Panc1 (cell line): ENCODE data around the gene ITIH5. TPM values are rescaled to one million over a fixed set of nuclear protein-coding genes. Genes with fewer than 3 reads are reported as not detected.

Experiments
- ATAC-seq: fragments of 200-7000 bp; cut with Tn5 transposase; 2 replicates; pipeline ENCODE4 v1.9.1; 2020; ENCODE audit warnings: mild to moderate bottlenecking, moderate library complexity
- BruUV-seq: library from RNA; stranded (reverse); fragments of 400-500 nt; replicated peaks from 2 replicates; lab custom pipeline; 2021; lab: Mats Ljungman, UMichigan
- CTCF ChIA-PET: fragments of 300-600 bp; sonication (Branson Sonifier 250); formaldehyde crosslinking; loops from one replicate; lab custom pipeline; 2022; ENCODE audit warnings: antibody characterized with exemption; lab: Charles Lee
- POLR2A ChIA-PET: fragments of 300-600 bp; sonication (Branson Sonifier 250); formaldehyde crosslinking; loops from one replicate; lab custom pipeline; 2022; ENCODE audit warnings: antibody characterized with exemption; lab: Charles Lee
- DNase-seq: peaks from one replicate; pipeline ENCODE4 v3.0.0-alpha.2; 2010; ENCODE audit warnings: low read depth, low spot score
- H3K27ac ChIP-seq: 2 replicates; pipeline ENCODE4 v1.5.1; 2011; ENCODE audit warnings: mild to moderate bottlenecking, low read length, inconsistent platforms
- H3K27me3 ChIP-seq: fragments of 200-500 bp; sonication (Bioruptor generic); 2 replicates; pipeline ENCODE4 v1.6.0; 2014; ENCODE audit warnings: low read length, inconsistent platforms; ENCODE audit not compliant: control insufficient read depth, insufficient read depth
- H3K36me3 ChIP-seq: fragments of 200-500 bp; sonication (Bioruptor generic); 2 replicates; pipeline ENCODE4 v1.5.1; 2014; ENCODE audit warnings: inconsistent platforms, mild to moderate bottlenecking, low read length, moderate library complexity; ENCODE audit not compliant: control insufficient read depth, insufficient read depth
- H3K4me1 ChIP-seq: 2 replicates; pipeline ENCODE4 v1.5.1; 2011; ENCODE audit warnings: inconsistent platforms, mild to moderate bottlenecking, low read length, moderate library complexity; ENCODE audit not compliant: control insufficient read depth, insufficient read depth
- H3K4me3 ChIP-seq, 2 experiments: 2 replicates each; pipeline ENCODE4 v1.5.1; 2011 to 2012; ENCODE audit warnings: low read depth in 2 of 2, low read length in 2 of 2, mild to moderate bottlenecking in 2 of 2, inconsistent platforms in 1 of 2, moderate library complexity in 1 of 2
- H3K9me3 ChIP-seq: fragments of 200-500 bp; sonication (Bioruptor generic); 2 replicates; pipeline ENCODE4 v1.5.1; 2014; ENCODE audit warnings: low read depth, mild to moderate bottlenecking, inconsistent platforms, low read length, moderate library complexity; ENCODE audit not compliant: control insufficient read depth, insufficient read depth
- POLR2AphosphoS5 ChIP-seq: IDR thresholded peaks from 2 replicates; pipeline ENCODE4 v1.6.1; 2012; ENCODE audit warnings: mild to moderate bottlenecking, low read depth, low read length, moderate library complexity
- REST ChIP-seq, 2 experiments: IDR thresholded peaks; 2 replicates each; pipeline ENCODE4 v1.6.1; 2011 to 2012; ENCODE audit warnings: low read depth in 2 of 2, control low read depth in 1 of 2, low read length in 1 of 2, mild to moderate bottlenecking in 1 of 2, moderate library complexity in 1 of 2; ENCODE audit not compliant: insufficient read depth in 1 of 2
- SIN3A ChIP-seq: IDR thresholded peaks from 2 replicates; pipeline ENCODE4 v1.6.1; 2012; ENCODE audit warnings: low read depth, mild to moderate bottlenecking, low read length, moderate library complexity, borderline replicate concordance; ENCODE audit not compliant: insufficient read depth
- TCF7L2 ChIP-seq: IDR thresholded peaks from 2 replicates; pipeline ENCODE4 v1.6.1; 2011; ENCODE audit warnings: mild to moderate bottlenecking, low read depth, low read length, inconsistent platforms
- in situ Hi-C: cut with HindIII; loops from 2 replicates; pipeline ENCODE4 v1.10.0; 2016; ENCODE audit warnings: low sequenced_read_pairs, low pct_unique_long_range_greater_than_20kb
- intact Hi-C: fragments of 100-400 bp; cut with micrococcal nuclease; formaldehyde crosslinking; loops from one replicate; pipeline ENCODE4 v1.10.0; 2022; ENCODE audit not compliant: unreplicated experiment
- total RNA-seq: library from RNA; stranded (reverse); gene quantifications from one replicate; pipeline ENCODE4 v1.2.1, GENCODE V29; 2021; ENCODE audit not compliant: unreplicated experiment
- TF ChIP-seq, protein P1 (sequence below): fragments of 450-650 bp; IDR thresholded peaks from 2 replicates; pipeline ENCODE4 v1.5.1; 2017; ENCODE audit warnings: mild to moderate bottlenecking

Gene ITIH5
- total RNA-seq, 1 experiment from 2014 or later: not detected

DNA sequence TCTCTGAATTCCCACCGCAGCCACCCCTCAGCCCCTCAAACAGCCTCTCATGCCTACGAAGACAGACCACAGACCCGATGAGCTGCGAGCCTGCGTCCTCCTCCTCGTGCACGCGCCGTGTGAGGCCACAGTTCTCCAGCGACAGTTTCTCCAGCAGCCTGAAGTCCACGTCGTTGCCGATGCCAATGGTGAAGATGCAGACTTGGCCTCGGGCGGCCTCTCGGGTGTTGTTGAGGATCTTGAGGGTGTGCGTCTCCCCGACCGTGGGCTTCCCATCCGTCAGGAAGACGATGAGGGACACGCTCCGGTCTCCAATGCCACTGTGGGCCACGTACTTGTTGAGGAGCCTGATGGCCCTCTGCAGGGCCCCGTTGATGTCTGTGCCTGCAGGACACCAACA lies 87.1 kb downstream of the ITIH5 start:
- BruUV-seq: no TSS peak
- H3K4me1 ChIP-seq: no peaks in the 10 kb centered on the region
- TF ChIP-seq, protein P1, sequence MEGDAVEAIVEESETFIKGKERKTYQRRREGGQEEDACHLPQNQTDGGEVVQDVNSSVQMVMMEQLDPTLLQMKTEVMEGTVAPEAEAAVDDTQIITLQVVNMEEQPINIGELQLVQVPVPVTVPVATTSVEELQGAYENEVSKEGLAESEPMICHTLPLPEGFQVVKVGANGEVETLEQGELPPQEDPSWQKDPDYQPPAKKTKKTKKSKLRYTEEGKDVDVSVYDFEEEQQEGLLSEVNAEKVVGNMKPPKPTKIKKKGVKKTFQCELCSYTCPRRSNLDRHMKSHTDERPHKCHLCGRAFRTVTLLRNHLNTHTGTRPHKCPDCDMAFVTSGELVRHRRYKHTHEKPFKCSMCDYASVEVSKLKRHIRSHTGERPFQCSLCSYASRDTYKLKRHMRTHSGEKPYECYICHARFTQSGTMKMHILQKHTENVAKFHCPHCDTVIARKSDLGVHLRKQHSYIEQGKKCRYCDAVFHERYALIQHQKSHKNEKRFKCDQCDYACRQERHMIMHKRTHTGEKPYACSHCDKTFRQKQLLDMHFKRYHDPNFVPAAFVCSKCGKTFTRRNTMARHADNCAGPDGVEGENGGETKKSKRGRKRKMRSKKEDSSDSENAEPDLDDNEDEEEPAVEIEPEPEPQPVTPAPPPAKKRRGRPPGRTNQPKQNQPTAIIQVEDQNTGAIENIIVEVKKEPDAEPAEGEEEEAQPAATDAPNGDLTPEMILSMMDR: no peak
- TF ChIP-seq REST (IDR thresholded peaks at IDR 0.05; ENCODE audit: insufficient read depth in 1 of 2, low read depth in 2 of 2, low read length in 1 of 2) (no peak), POLR2AphosphoS5 (no peak), SIN3A (no peak), TCF7L2 (no peak)
- H3K4me3 ChIP-seq: no peak overlapping the region
- intact Hi-C loops (no loop called here), in situ Hi-C loops (no loop called here)
- H3K27me3 ChIP-seq: no peaks in the 10 kb centered on the region
- H3K27ac ChIP-seq: no peak overlapping the region
- POLR2A ChIA-PET: no interaction called here
- no peaks in the 10 kb centered on the region for H3K36me3 ChIP-seq
- H3K9me3 ChIP-seq: no peaks in the 10 kb centered on the region
- DNase-seq: no peak
- CTCF ChIA-PET: no interaction called here
- ATAC-seq: no peak

- Histone ChIP-seq H3K27me3 (no peaks in the 10 kb centered on the region), H3K9me3 (no peaks in the 10 kb centered on the region), H3K36me3 (no peaks in the 10 kb centered on the region), H3K4me1 (no peaks in the 10 kb centered on the region), H3K4me3 (no peak overlapping the region), H3K27ac (no peak overlapping the region)
- DNase-seq: no peak
- no TSS peak for BruUV-seq
- CTCF ChIA-PET: no interaction called here
- POLR2A ChIA-PET: no interaction called here
- TF ChIP-seq, protein P1: no peak
- TF ChIP-seq REST (IDR thresholded peaks at IDR 0.05; ENCODE audit: insufficient read depth in 1 of 2, low read depth in 2 of 2, low read length in 1 of 2) (no peak), TCF7L2 (no peak)
- in situ Hi-C loops: no loop called here
- no peak for ATAC-seq
- intact Hi-C loops: no loop called here
These were observed 89.2 kb downstream of the ITIH5 start for GRCh38 chr10:7577579-7577978.
